GM21717 (cell line): ENCODE results near the gene DCANP1.
"Not testable (repeated sequence)": the region's sequence is repeated elsewhere in the genome, so short reads cannot be mapped to it uniquely, and the experiment has no call there.

Source experiments
- ATAC-seq: cut with Tn5 transposase; IDR thresholded peaks from one replicate; pipeline ENCODE4 v1.9.1; 2021; ENCODE audit warnings: mild to moderate bottlenecking, moderate library complexity; ENCODE audit not compliant: unreplicated experiment

DCANP1 gene

GRCh38 chr5:135447298-135447929 lies at the start of gene DCANP1:
TSS of gene DCANP1 (minus strand) at chr5:135447348. CDS start at chr5:135447108, 240 bp downstream.
- ATAC-seq: no peak

- ATAC-seq: not testable (repeated sequence)
These were observed 48.4 kb upstream of the DCANP1 start for GRCh38 chr5:135495531-135495930.

GRCh38 chr5:135494196-135494595 lies 47.0 kb upstream of the DCANP1 start:
- ATAC-seq: no peak

- peak; percentile 50 for ATAC-seq
These were observed 46.4 kb upstream of the DCANP1 start for GRCh38 chr5:135493406-135494180.

GRCh38 chr5:135492319-135492626 lies 45.1 kb upstream of the DCANP1 start:
- ATAC-seq: no peak

- no peak for ATAC-seq
These were observed 44.6 kb upstream of the DCANP1 start for GRCh38 chr5:135491552-135492318.

GRCh38 chr5:135491038-135491551 lies 43.9 kb upstream of the DCANP1 start:
- no peak for ATAC-seq

GRCh38 chr5:135490245-135491037 lies 43.3 kb upstream of the DCANP1 start:
- no peak for ATAC-seq

GRCh38 chr5:135489466-135490244 lies 42.5 kb upstream of the DCANP1 start:
- ATAC-seq: no peak

- no peak for ATAC-seq
These were observed 41.7 kb upstream of the DCANP1 start for GRCh38 chr5:135488727-135489465.

- ATAC-seq: no peak
These were observed 40.8 kb upstream of the DCANP1 start for GRCh38 chr5:135487839-135488514.

- ATAC-seq: no peak
These were observed 39.9 kb upstream of the DCANP1 start for GRCh38 chr5:135487037-135487395.

GRCh38 chr5:135486131-135487036 lies 39.2 kb upstream of the DCANP1 start:
- ATAC-seq: no peak

- no peak for ATAC-seq
These were observed 37.5 kb upstream of the DCANP1 start for GRCh38 chr5:135484674-135485086.

- no peak for ATAC-seq
These were observed 36.1 kb upstream of the DCANP1 start for GRCh38 chr5:135483254-135483653.

- ATAC-seq: no peak
These were observed 35.3 kb upstream of the DCANP1 start for GRCh38 chr5:135482381-135482933.

GRCh38 chr5:135481909-135482311 lies 34.8 kb upstream of the DCANP1 start:
- ATAC-seq: no peak

- ATAC-seq: no peak
These were observed 34.2 kb upstream of the DCANP1 start for GRCh38 chr5:135481387-135481786.
